Activated naive CD4-positive, alpha-beta T cell (primary cell): ENCODE data around the gene FUS.
A peak's percentile ranks its signal among the peaks of the same experiment; 100 is the strongest.
"Not testable (repeated sequence)": the region's sequence is repeated elsewhere in the genome, so short reads cannot be mapped to it uniquely, and the experiment has no call there.

Experiments
- DNase-seq, 4 experiments: peaks; one replicate each; lab custom pipeline; 2025; lab: John Stamatoyannopoulos, UW

FUS gene

DNA sequence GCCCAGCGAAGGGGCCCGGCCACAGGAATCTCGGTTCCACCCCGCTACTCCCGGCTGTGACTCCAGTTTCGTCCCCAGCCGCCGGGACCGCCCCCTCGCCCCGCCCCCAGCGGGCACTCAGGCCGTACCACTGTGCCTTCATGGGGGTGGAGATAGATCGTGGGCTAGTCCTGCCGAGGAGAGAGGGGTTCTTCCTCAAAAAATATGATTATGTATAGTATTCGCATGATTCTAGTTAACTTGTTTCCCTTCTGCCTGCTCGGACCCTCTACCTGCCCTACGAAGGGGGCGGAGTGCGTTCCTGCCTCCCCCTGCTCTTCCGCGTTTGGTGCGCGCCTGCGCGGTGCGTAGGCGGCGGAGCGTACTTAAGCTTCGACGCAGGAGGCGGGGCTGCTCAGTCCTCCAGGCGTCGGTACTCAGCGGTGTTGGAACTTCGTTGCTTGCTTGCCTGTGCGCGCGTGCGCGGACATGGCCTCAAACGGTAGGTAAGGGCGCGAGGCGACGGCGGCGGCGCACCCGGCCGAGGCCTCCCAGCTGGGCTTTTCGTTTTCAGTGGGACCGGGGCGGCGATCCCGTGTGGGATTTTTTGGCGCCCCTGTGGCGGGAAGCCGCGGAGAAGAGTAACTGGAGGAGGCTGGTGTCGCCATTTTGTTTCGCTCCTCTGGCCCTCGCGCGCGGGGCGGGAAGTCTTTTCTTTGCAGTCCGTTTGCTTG, at the start of gene FUS:
FUS (plus strand) TSS at position 393 of the 713 bp plus-strand sequence; CDS start at position 469, 76 bp downstream.
- peak; percentile 92 to 98 (median 94) for DNase-seq

DNA sequence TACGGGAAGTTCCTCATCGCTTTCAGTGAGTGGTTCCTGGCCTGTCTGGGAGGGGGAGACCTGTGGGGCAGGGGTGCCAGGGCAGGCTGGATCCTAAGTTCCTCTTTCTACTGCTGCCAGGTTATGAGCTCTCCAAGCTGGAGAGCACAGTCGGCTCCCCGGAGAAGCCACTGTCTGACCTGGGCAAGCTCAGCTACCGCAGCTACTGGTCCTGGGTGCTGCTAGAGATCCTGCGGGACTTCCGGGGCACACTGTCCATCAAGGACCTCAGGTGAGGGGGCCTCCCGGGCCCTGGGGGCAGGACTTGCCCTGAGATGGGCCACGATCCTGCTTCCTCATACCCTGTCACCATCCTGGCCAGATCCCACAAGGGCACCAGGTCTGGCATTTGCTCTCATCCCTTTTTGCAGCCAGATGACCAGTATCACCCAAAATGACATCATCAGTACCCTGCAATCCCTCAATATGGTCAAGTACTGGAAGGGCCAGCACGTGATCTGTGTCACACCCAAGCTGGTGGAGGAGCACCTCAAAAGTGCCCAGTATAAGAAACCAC, 49.5 kb upstream of the FUS start:
- DNase-seq: no peak

DNA sequence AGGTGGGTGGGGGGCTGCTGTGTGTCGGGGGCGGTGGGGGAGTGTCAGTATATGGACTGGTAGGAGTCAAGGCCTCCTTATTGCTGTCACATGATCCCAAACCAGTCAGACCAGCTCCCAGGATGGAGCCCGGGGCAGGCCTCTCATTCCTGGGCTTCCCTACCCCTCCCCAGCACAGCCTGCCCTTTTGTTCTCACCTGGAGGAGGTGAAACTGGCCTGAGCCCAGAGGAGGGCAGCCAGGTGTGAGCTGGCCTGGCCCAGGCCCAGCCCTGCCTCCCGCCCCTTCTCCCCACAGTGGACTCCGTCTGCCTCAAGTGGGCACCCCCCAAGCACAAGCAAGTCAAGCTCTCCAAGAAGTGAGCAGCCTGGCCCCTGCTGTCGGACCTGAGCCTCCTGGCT, 49.0 kb upstream of the FUS start:
- DNase-seq: no peak

GRCh38 chr16:31131416-31131815, 48.5 kb upstream of the FUS start:
- DNase-seq: no peak

GRCh38 chr16:31131841-31132271, 48.1 kb upstream of the FUS start:
- DNase-seq: no peak

- DNase-seq: no peak
Measured at GRCh38 chr16:31132303-31132979, 47.5 kb upstream of the FUS start.

GRCh38 chr16:31133046-31133501, 46.9 kb upstream of the FUS start:
- DNase-seq: no peak

DNA sequence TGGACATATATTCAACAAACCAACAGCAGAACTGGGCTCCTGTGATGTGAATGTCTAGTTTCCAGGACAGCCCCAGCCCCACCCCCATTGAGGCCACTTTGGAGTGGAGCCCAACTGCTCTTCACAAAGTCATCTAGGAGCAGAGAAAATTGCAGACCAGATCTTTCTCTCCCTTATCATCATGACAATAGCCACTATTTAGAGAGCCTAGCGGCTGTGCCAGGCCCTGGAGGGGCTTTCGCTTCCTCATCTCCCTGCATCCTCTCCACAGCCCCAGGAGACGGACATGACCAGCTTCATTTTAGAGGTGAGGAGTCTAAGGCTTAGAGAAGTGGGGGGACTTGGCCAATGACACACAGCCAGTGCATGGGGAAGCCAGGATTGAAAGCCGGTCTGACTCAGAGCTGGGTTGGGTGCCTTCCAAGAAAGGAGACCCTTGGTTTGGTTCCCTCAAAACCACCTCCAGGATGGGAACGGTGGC, 45.8 kb upstream of the FUS start:
- DNase-seq: no peak

- no peak for DNase-seq
Measured at GRCh38 chr16:31134625-31135534, 45.1 kb upstream of the FUS start.

- no peak for DNase-seq
Measured at GRCh38 chr16:31135535-31136286, 44.2 kb upstream of the FUS start, which contains the start of gene PRSS8. TSS of gene PRSS8 (minus strand) at chr16:31135727. CDS start at chr16:31135498, 229 bp downstream.

- no peak for DNase-seq
Measured at GRCh38 chr16:31136287-31136662, 43.7 kb upstream of the FUS start.

DNA sequence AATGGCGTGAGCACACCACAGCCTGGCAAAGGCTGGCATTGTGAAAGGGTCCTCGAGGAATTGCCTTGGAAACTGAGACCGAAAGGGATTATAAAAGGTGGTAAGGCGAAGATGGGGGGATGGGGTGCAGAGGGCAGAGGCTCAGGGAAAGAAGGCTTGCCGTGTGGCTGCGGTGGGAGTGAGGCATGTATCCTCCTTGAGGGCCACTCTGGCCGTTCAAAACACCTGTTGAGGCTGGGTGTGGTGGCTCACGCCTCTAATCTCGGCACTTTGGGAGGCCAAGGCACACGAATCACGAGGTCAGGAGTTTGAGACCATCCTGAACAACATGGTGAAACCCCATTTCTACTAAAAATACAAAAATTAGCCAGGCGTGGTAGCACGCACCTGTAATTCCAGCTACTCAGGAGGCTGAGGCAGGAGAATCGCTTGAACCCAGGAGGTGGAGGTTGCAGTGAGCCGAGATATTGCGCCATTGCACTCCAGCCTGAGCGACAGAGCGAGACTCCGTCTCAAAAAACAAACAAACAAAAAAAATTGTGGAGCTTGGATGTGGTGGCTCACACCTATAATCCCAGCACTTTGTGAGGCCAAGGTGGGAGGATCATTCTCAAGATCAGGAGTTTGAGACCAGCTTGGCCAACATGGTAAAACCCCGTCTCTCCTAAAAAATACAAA, 43.0 kb upstream of the FUS start:
- DNase-seq: not testable (repeated sequence)

GRCh38 chr16:31138621-31139578, 41.0 kb upstream of the FUS start:
- DNase-seq: no peak

GRCh38 chr16:31141071-31141469, 38.9 kb upstream of the FUS start:
- DNase-seq: not testable (repeated sequence)

GRCh38 chr16:31141489-31142108, 38.3 kb upstream of the FUS start:
- peak in 1 of 4 experiments; percentile 6 for DNase-seq

DNA sequence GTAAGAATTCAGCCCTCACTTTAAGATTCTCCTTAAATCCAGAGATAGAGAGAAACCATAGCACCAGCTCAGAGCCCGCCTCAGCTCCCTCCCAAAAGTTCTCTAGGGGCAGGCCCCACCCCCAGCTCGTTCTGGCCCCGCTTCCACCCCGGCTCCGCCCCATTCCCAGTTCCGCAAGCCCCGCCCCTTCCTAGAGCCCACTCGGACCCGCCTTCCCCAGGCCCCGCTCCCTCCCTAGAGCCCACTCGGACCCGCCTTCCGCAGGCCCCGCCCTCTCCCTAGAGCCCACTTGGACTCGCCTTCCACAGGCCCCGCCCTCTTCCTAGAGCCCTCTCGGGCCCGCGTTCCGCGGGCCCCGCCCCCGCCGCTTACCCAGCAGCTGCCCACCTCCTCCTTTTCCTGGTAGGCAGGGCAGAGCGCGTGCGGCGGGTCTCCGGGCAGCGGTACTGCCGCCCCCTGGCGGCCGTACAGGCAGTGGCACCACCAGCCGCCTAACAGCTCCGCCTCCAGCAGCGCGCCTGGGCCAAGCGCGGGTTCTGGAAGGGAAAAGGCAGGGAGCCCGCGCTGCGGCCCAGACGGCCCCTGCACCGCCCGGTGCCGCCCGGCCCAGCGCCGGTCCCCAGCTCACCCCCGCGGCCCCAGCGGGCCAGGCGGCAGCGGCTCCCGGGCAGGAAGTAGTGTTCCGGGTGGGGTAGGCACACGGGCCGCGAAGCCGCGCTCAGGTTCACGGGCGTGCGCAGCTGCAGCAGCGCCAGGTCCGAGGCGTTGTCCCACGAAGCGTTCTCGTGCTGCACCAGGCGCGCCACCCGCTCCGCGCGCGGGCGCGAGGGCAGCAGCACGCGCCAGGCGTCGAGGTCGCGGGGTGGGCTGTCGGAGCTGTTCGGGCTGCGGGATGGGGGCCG, 37.6 kb upstream of the FUS start:
- peak; percentile 94 to 97 (median 96) for DNase-seq

GRCh38 chr16:31143011-31143693, 36.8 kb upstream of the FUS start:
- DNase-seq: no peak
